ENCODE results near the gene ATP4B. TPM values are rescaled to one million over a fixed set of nuclear protein-coding genes. Genes with fewer than 3 reads are reported as not detected.

ATP4B gene
- total and polyA plus RNA-seq, 2 donors (not counting 1 experiment from before 2014, with no cell fraction given) = not detected

- H3K9me3 ChIP-seq (ENCODE audit: control insufficient read depth, insufficient read depth, low read depth, low read length) = no peaks in the 10 kb centered on the region
- no peaks in the 10 kb centered on the region for H3K79me2 ChIP-seq (ENCODE audit: control insufficient read depth, insufficient read depth, low read length)
- H3K36me3 ChIP-seq (ENCODE audit: control insufficient read depth, insufficient read depth, low read length) = no peaks in the 10 kb centered on the region
- H3K27me3 ChIP-seq (ENCODE audit: control insufficient read depth, insufficient read depth, low read length) = no peaks in the 10 kb centered on the region
- DNase-seq (ENCODE audit: low read depth in 2 of 2) = no peak
- no peak overlapping the region for H2AFZ ChIP-seq (ENCODE audit: low read length)
- no peak overlapping the region for H3K27ac ChIP-seq (ENCODE audit: insufficient read depth, low read length)
- H4K20me1 ChIP-seq (ENCODE audit: control insufficient read depth, extremely low read depth, insufficient read depth, low read length) = no peaks in the 10 kb centered on the region
- no peaks in the 10 kb centered on the region for H3K4me1 ChIP-seq (ENCODE audit: control insufficient read depth, extremely low read depth, insufficient read depth, low read length)
- H3K9ac ChIP-seq (ENCODE audit: insufficient read depth, low read length) = no peak overlapping the region
- H3K4me3 ChIP-seq (replicated peaks in 1 of 4; ENCODE audit: control extremely low read depth in 1 of 4, insufficient read depth in 1 of 4, low read depth in 3 of 4, low read length in 4 of 4) = no peak overlapping the region
- TF ChIP-seq EZH2 (IDR thresholded peaks at IDR 0.05; ENCODE audit: low read length, missing control alignments) (no peak), CTCF (conservative IDR thresholded peaks at IDR 0.05 in 1 of 2, IDR thresholded peaks at IDR 0.05 in 1 of 2; ENCODE audit: low read depth in 1 of 2, low read length in 2 of 2) (no peak)
- H3K4me2 ChIP-seq (ENCODE audit: extremely low read depth, insufficient read depth, low read length) = no peak overlapping the region
Observed at GRCh38 chr13:113669231-113669754, 11.3 kb upstream of the ATP4B start.

GRCh38 chr13:113668491-113668971, 10.5 kb upstream of the ATP4B start:
- Histone ChIP-seq H3K4me3 (replicated peaks in 1 of 4; ENCODE audit: control extremely low read depth in 1 of 4, insufficient read depth in 1 of 4, low read depth in 3 of 4, low read length in 4 of 4) (no peak overlapping the region), H3K27me3 (ENCODE audit: control insufficient read depth, insufficient read depth, low read length) (no peaks in the 10 kb centered on the region), H3K27ac (ENCODE audit: insufficient read depth, low read length) (no peak overlapping the region), H3K4me2 (ENCODE audit: extremely low read depth, insufficient read depth, low read length) (no peak overlapping the region), H3K79me2 (ENCODE audit: control insufficient read depth, insufficient read depth, low read length) (no peaks in the 10 kb centered on the region), H3K9me3 (ENCODE audit: control insufficient read depth, insufficient read depth, low read depth, low read length) (no peaks in the 10 kb centered on the region), H2AFZ (ENCODE audit: low read length) (no peak overlapping the region), H3K9ac (ENCODE audit: insufficient read depth, low read length) (no peak overlapping the region), H3K36me3 (ENCODE audit: control insufficient read depth, insufficient read depth, low read length) (no peaks in the 10 kb centered on the region), H3K4me1 (ENCODE audit: control insufficient read depth, extremely low read depth, insufficient read depth, low read length) (no peaks in the 10 kb centered on the region), H4K20me1 (ENCODE audit: control insufficient read depth, extremely low read depth, insufficient read depth, low read length) (no peaks in the 10 kb centered on the region)
- no peak for DNase-seq (ENCODE audit: low read depth in 2 of 2)
- TF ChIP-seq CTCF (conservative IDR thresholded peaks at IDR 0.05 in 1 of 2, IDR thresholded peaks at IDR 0.05 in 1 of 2; ENCODE audit: low read depth in 1 of 2, low read length in 2 of 2) = no peak
- no peak for TF ChIP-seq EZH2 (IDR thresholded peaks at IDR 0.05; ENCODE audit: low read length, missing control alignments)

GRCh38 chr13:113667771-113668490, 9.9 kb upstream of the ATP4B start:
- Histone ChIP-seq H3K9me3 (ENCODE audit: control insufficient read depth, insufficient read depth, low read depth, low read length) (no peaks in the 10 kb centered on the region), H3K4me3 (replicated peaks in 1 of 4; ENCODE audit: control extremely low read depth in 1 of 4, insufficient read depth in 1 of 4, low read depth in 3 of 4, low read length in 4 of 4) (no peak overlapping the region), H3K4me1 (ENCODE audit: control insufficient read depth, extremely low read depth, insufficient read depth, low read length) (no peaks in the 10 kb centered on the region), H3K4me2 (ENCODE audit: extremely low read depth, insufficient read depth, low read length) (no peak overlapping the region), H3K27me3 (ENCODE audit: control insufficient read depth, insufficient read depth, low read length) (no peaks in the 10 kb centered on the region), H3K27ac (ENCODE audit: insufficient read depth, low read length) (no peak overlapping the region), H3K79me2 (ENCODE audit: control insufficient read depth, insufficient read depth, low read length) (no peaks in the 10 kb centered on the region), H4K20me1 (ENCODE audit: control insufficient read depth, extremely low read depth, insufficient read depth, low read length) (no peaks in the 10 kb centered on the region), H3K9ac (ENCODE audit: insufficient read depth, low read length) (no peak overlapping the region), H2AFZ (ENCODE audit: low read length) (no peak overlapping the region), H3K36me3 (ENCODE audit: control insufficient read depth, insufficient read depth, low read length) (no peaks in the 10 kb centered on the region)
- DNase-seq (ENCODE audit: low read depth in 2 of 2) = no peak
- TF ChIP-seq EZH2 (IDR thresholded peaks at IDR 0.05; ENCODE audit: low read length, missing control alignments) (no peak), CTCF (conservative IDR thresholded peaks at IDR 0.05 in 1 of 2, IDR thresholded peaks at IDR 0.05 in 1 of 2; ENCODE audit: low read depth in 1 of 2, low read length in 2 of 2) (no peak)
